Mucosa of gallbladder (tissue), 1 donor: ENCODE results near the gene PHKG2. TPM values are rescaled to one million over a fixed set of nuclear protein-coding genes. Genes with fewer than 3 reads are reported as not detected.

ENCODE experiments used
- DNase-seq: peaks from one replicate; pipeline ENCODE4 v3.0.0-alpha.2; 2020; ENCODE audit warnings: low spot score
- total RNA-seq: library from RNA; stranded (reverse); gene quantifications from one replicate; pipeline ENCODE4 v1.2.1, GENCODE V29; 2021
- donor health status: DM: no; HTN: no; CAD: no.

Gene PHKG2
- total RNA-seq, 1 donor from 2014 or later, result 39.2 TPM

GRCh38 chr16:30755955-30756780 lies 7.9 kb downstream of the PHKG2 start:
- no peak for DNase-seq

GRCh38 chr16:30756781-30757100 lies 8.5 kb downstream of the PHKG2 start:
- no peak for DNase-seq

GRCh38 chr16:30757316-30757715 lies 9.1 kb downstream of the PHKG2 start:
- DNase-seq, result no peak

GRCh38 chr16:30758988-30759491 lies 10.8 kb downstream of the PHKG2 start:
- no peak for DNase-seq

- no peak for DNase-seq
Measured at GRCh38 chr16:30760001-30760559, 11.9 kb downstream of the PHKG2 start.

GRCh38 chr16:30760577-30761426 lies 12.6 kb downstream of the PHKG2 start:
- no peak for DNase-seq

- DNase-seq, result no peak
Measured at GRCh38 chr16:30761427-30761927, 13.3 kb downstream of the PHKG2 start.

- peak; percentile 98 for DNase-seq
Measured at GRCh38 chr16:30761928-30762902, 14.0 kb downstream of the PHKG2 start, which contains the start of the genes CFAP119 and RNF40. Gene CFAP119, minus strand, starts transcription at chr16:30762062. Its CDS starts 314 bp downstream, at chr16:30761748. Gene RNF40, plus strand, starts transcription at chr16:30762322. Its CDS starts 224 bp downstream, at chr16:30762546.

- DNase-seq, result no peak
Measured at GRCh38 chr16:30762991-30763725, 14.9 kb downstream of the PHKG2 start.

- DNase-seq, result no peak
Measured at GRCh38 chr16:30764086-30764485, 15.9 kb downstream of the PHKG2 start.

- DNase-seq, result no peak
Measured at GRCh38 chr16:30764816-30765465, 16.7 kb downstream of the PHKG2 start.

GRCh38 chr16:30766206-30766932 lies 18.1 kb downstream of the PHKG2 start:
- no peak for DNase-seq

- DNase-seq, result no peak
Measured at GRCh38 chr16:30766933-30767284, 18.7 kb downstream of the PHKG2 start.

- no peak for DNase-seq
Measured at GRCh38 chr16:30767767-30768465, 19.7 kb downstream of the PHKG2 start.

- DNase-seq, result no peak
Measured at GRCh38 chr16:30768583-30769181, 20.5 kb downstream of the PHKG2 start.

GRCh38 chr16:30769379-30770089 lies 21.3 kb downstream of the PHKG2 start:
- DNase-seq, result no peak

- DNase-seq, result no peak
Measured at GRCh38 chr16:30771726-30772125, 23.5 kb downstream of the PHKG2 start.
